Suppressor macrophage treated with lipopolysaccharide for 4 hours (primary cell): ENCODE results near the gene CABLES2.

Experiments
- DNase-seq: peaks from one replicate; pipeline ENCODE4 v3.0.0-alpha.2; 2020

Gene CABLES2

GRCh38 chr20:62407221-62407992 lies at the start of gene CABLES2:
Gene CABLES2 (minus strand): TSS chr20:62407285. CDS start chr20:62407276, 9 bp downstream.
- DNase-seq = peak; percentile 96

GRCh38 chr20:62455929-62456328 lies 48.8 kb upstream of the CABLES2 start:
- no peak for DNase-seq

- no peak for DNase-seq
Observed at GRCh38 chr20:62454904-62455636, 48.0 kb upstream of the CABLES2 start.

GRCh38 chr20:62453186-62453808 lies 46.2 kb upstream of the CABLES2 start:
- DNase-seq = no peak

GRCh38 chr20:62452475-62453095 lies 45.5 kb upstream of the CABLES2 start:
- DNase-seq = no peak

- no peak for DNase-seq
Observed at GRCh38 chr20:62451970-62452369, 44.9 kb upstream of the CABLES2 start.

GRCh38 chr20:62451156-62451767 lies 44.2 kb upstream of the CABLES2 start:
- DNase-seq = no peak

- DNase-seq = no peak
Observed at GRCh38 chr20:62449951-62450691, 43.0 kb upstream of the CABLES2 start.

- no peak for DNase-seq
Observed at GRCh38 chr20:62448788-62449187, 41.7 kb upstream of the CABLES2 start.

GRCh38 chr20:62448038-62448437 lies 41.0 kb upstream of the CABLES2 start:
- DNase-seq = no peak

- no peak for DNase-seq
Observed at GRCh38 chr20:62446888-62447869, 40.1 kb upstream of the CABLES2 start.

GRCh38 chr20:62446481-62446880 lies 39.4 kb upstream of the CABLES2 start:
- no peak for DNase-seq

GRCh38 chr20:62445553-62446340 lies 38.7 kb upstream of the CABLES2 start:
- DNase-seq = no peak

- DNase-seq = no peak
Observed at GRCh38 chr20:62444286-62444685, 37.2 kb upstream of the CABLES2 start.

- DNase-seq = no peak
Observed at GRCh38 chr20:62441987-62442539, 35.0 kb upstream of the CABLES2 start.

- peak; percentile 5 for DNase-seq
Observed at GRCh38 chr20:62439218-62439617, 32.1 kb upstream of the CABLES2 start.

- DNase-seq = no peak
Observed at GRCh38 chr20:62437927-62438326, 30.8 kb upstream of the CABLES2 start.

- no peak for DNase-seq
Observed at GRCh38 chr20:62437496-62437895, 30.4 kb upstream of the CABLES2 start.

- DNase-seq = no peak
Observed at GRCh38 chr20:62436692-62437091, 29.6 kb upstream of the CABLES2 start.
